GM21576 (cell line): ENCODE data around the gene HERC3.
A peak's percentile ranks its signal among the peaks of the same experiment; 100 is the strongest.

Experiments
- ATAC-seq: cut with Tn5 transposase; IDR thresholded peaks from one replicate; pipeline ENCODE4 v1.9.1; 2021; ENCODE audit warnings: mild to moderate bottlenecking, moderate library complexity; ENCODE audit not compliant: unreplicated experiment

The HERC3 gene

DNA sequence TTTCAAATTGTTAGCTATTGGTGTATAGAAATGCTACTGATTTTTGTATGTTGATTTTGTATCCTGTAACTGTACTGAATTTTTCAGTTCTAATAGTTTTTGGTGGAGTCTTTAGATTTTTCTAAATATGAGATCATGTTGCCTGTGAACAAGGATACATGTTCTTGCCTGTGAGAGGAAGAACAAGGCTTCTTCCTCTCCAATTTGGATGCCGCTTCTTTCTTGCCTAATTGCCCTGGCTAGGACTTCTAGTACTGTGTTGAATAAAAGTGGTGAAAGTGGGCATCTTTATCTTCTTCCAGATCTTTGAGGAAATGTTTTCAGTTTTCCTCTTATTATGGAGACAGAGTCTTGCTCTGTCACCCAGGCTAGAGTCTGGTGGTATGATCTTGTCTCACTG lies 121.5 kb downstream of the HERC3 start:
- ATAC-seq: no peak

DNA sequence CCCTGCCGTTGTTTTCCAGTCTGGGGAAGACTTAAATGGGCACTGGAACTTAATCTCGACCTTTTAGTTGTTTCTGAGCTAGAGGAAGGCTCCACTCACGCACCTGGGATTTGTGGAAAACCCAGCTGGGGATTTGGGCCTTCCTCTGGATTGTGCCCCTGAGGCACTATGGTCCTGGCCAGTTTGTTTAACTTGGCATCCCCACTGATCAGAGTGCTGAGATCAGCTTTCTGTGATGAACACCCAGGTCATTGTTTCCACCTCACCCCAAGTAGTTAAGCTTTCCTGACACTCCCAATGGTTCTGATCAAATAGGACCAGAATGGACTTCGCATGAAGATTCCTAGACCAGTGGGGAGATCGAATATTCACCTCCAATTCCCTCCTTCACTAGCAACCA lies 125.8 kb downstream of the HERC3 start:
- ATAC-seq: no peak

DNA sequence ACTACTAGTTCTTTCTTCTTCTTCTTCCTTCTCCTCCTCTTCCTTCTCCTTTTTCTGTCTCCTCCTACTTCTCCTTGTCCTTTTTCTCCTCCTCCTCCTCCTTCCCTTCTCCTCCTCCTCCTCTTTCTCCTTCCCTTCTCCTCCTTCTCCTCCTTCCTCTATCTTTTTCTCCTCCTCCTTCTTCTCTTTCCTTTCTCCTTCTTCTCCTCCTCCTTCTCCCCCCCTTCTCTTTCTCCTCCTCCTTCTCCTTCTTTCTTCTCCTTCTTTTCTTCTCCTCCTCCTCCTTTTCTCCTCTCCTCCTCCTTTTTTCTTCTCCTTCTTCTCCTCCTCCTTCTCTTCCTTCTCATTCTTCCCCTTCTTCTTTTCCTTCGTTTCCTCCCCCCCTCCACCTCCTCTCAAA lies 127.1 kb downstream of the HERC3 start:
- ATAC-seq: no peak

DNA sequence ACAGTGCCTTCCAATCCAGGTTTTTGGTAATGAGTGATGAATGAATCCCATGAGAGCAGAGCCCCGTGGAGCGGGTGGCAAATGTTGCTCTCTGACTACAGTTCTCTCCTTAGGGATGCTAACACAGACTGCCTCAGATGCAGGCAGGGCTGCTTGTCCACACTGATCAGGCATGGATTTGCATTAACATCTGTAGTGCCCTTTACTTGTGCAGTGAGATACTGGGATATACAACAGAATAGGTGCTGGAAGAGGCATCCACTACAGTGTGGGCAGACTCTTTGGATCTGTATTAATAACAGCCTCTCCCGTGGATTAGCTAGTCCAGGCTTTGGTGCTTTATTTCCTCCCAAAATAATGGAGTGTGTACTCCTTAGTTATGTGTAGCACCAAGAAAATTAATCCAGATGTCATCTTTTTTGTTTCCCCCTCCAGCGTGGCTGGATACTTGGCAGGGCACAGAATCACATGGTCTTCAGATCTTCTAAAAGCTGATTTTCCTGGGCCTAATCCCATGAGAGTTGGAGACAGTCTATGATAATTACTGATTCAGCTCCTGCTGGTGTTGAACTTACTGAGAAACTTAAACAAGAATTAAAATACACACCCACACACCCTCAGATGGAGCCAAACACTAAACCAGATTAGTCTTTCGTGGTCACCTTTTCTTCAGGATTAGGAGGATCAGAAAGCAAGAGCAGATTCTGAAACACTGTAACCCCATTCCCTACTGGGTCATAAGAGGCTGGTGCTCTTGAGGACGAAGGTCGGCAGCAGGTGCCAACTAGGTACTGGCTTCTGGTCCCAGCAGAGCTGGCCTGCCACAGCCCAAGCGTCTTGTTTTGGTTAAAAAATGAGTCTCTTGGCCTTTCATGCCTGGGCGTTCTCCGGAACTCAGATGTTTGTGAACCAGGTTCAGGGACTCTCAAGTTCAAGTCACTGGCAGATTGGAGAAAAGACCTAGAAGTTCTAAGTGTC lies 128.5 kb downstream of the HERC3 start:
- ATAC-seq: no peak

DNA sequence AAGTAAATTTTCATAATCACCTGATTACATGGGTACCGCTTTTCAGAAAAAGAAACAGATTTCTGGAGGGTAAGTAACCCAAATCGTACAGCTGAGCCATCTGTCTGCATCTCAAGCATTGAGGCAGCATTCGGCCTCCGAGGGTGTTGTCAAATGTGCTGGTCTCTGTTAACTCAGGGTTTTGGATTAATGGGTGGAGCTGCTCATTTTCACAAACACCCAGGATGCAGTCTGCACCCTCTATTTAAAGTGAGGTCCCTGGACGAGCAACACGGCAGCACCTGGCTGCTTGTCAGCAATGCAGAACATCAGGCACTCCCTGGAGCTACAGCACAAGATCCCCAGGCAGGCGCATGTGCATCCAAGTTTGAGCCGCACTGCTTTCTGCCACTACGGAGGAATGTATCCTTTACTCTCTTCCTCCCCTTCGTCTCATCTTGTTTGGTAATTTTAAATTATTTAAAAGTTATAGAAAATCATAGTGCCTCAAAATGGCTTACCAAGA lies 130.0 kb downstream of the HERC3 start:
- ATAC-seq: no peak

DNA sequence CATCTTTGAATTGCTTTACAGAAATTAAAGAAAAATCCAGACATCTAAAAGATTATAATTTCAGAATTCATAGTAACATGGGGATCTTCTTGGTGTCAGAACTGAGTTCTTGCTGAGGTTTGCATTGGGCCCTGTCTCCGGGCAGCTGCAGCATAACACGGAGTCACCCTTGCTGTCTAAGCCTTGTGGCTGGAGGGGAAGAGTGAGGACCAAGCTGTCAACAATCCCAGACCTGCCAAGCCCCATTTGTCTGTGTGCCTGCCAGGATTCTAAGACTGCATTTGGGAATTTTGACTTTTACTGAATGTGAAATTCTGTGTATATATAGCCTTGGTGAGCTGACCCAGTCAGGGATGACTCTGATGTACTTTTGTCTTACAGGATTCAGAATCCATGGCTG lies 130.5 kb downstream of the HERC3 start:
- no peak for ATAC-seq

DNA sequence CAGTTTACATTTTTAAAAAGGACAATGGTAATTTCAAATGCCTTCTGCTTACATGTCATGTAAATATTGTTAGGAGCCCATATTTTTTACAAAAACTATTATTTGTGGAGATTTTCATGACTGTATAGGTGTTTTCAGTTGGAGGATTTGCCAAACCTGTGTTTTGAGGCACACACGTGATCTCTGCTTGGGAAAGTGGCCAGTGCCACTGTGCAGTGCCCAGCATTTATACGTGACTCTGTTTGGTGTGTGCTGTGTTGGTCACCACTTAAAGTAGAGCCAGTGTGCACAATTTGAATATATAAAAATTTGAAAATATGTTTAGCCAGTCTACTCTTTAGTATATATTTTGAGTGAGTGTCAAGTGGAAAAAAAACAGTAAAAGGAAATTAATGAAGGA lies 132.1 kb downstream of the HERC3 start:
- no peak for ATAC-seq

DNA sequence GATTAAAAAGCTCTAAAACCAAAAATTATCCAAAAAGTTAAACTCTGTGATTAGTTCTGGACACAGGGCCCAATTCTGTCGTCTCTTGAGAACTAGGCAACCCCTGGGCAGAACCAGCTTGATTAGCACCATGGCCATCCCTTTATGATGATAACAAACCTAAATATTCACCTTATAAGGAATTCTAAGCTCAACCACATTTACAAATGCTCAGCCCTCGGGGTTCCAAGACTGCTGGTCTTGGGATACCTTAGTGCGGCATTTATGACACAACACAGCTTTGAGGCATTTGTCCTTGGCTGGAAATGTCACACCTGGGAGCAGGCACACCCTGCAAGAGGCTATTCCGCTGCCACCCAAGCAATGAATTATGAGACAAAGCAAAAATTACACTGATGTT lies 132.9 kb downstream of the HERC3 start:
- no peak for ATAC-seq

DNA sequence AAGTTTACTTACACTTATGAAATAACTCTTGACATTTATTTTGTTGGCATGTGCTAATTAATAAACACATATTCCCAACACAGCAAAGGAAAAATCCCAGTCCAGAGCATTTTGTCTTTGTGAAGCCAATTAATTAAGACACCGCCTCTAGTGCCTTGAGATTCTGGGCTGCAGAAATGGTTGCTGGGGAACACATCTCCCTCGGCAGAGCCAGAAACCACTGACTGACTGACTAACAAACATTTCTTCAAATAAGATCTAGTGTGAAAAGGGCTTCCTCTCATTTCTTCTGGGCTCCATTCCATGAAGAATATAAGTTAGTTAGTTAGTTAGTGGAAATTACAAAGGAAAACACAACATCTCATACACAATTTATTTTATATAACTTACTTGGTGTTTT lies 133.7 kb downstream of the HERC3 start:
- ATAC-seq: no peak

DNA sequence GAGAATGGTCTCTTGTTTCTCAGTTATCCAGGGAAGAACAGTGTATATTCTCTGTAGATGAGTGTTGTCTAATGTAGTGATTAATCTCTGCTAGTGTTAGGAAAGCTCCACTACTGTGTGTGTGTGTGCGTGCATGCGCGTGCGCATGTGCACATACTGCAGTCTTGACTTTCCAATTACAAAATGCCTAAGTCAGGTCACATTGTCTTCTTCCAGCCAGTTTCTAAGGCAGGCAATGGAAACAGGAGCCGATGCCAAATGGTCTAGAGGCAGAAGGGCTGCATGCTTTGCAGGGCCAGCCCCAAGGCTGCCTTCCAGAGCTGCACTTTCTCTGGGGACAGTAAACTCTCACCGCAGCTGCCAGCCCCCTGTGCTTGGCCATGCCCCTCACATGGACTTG lies 135.9 kb downstream of the HERC3 start:
- ATAC-seq: no peak

DNA sequence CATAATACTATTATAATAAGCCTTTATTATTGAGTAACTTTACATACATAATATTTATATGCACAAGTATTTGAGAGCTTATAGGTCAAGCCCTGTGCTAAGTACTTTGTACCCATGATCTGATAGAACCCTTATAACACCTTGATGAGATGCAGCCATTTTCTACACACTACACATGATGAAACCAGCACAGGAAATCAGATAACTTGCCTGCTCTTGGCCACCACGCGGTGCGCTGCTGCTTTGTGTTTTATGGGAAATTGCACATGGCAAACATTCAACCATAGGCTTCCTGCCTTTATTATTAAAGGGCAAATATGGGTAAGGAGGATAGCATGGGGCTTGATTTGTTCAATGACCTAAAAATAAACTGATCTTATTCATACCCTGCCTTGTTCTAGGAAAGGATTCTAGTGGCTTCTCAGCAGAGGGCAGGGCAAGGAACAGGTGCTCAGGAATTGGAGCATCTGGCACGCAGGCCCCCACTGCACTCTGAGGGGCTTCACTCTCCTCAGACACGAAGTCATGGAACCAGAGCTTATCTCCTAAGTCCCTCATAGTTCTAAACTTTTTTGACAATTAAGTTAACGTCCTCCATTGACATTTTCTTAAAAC lies 137.0 kb downstream of the HERC3 start:
- no peak for ATAC-seq

DNA sequence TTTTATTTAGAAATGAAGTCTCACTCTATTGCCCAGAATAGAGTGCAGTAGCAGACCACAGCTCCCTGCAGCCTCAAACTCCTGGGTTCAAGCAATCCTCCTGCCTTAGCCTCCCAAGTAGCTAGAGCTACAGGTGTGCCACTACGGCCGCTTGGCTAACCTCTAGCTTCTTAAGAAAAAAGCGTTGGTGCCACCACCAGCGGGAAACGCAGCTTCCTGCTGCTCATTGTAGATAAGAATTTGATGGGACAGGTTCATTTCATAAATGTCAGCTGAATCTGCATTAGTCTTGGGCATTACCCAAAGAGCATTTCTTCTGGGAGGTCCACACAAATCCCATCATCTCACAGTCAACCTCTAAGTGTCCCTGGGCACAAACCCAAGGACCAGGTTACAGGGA lies 138.5 kb downstream of the HERC3 start:
- ATAC-seq: no peak

DNA sequence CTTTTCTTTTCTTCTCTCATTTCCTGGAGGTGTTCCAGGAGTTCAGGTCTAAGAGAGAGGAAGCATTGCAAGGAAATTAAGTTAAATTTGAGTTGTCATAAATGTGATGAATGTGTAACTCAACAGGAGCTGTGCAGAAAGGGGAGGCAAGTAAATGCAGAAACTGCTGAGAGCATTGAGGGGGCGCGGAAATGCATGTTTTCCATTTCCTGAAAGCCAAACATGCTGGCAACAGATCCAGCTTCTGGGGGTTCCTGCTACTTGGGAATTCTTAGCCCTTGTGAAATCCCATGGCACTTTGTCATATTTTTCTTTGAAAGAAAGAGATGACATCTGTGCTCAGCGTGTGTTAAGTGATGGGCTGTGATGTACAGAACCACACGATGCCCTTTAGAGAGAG lies 139.1 kb downstream of the HERC3 start:
- no peak for ATAC-seq

DNA sequence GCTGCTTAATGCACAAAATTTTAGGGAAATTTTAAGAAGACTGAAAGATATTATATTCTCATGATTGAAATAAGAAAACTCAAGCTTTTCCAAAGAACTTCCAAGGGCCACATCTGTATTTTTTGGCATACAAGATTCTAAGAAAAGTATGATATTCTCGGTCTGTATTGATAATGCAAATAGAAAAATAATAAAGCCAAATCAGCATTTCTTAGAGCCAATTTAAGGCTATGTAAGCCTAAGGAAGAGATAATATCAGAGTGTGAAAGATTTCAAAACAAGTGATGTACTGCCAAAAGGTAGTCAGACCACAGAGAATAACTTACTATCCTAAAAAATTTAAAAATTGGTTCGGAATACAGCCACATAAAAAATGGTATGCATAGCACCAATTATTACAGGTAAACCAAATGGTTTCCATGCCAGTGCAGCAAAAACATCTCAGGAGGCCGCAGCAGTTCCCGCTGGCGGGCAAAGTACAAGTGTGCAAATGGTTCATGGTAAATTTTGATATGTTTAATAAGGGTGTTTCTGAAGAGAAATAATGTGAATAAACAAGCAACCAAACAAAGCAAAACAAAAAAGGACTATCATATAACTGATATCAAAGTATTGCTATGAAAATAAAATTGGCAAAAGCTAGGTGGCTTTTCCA lies 140.6 kb downstream of the HERC3 start:
- ATAC-seq: no peak

DNA sequence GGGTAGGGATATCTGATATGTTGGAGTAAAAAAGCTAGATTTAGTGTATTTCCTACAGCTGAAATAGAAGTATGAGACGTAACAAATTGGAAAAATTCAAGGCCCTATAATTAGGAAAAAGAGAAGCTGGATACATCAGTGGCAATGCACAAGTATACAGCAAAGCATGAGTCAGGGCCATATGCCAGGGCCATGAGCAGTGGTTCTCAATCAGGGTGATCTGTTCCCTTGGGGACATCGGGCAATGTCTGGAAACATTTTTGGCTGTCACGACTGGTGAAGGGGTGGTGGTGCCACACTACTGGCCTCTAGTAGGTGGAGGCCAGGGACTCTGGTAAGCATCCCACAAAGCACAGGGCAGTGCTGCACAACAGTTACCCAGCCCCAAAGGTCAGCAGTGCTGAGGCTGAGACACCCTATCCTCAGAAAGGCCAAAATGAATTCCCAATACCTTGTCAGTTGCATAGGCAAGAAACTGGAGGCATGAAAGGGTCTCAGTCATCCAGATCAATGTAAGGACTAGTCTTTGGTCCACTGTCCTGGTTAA lies 142.2 kb downstream of the HERC3 start:
- ATAC-seq: no peak

DNA sequence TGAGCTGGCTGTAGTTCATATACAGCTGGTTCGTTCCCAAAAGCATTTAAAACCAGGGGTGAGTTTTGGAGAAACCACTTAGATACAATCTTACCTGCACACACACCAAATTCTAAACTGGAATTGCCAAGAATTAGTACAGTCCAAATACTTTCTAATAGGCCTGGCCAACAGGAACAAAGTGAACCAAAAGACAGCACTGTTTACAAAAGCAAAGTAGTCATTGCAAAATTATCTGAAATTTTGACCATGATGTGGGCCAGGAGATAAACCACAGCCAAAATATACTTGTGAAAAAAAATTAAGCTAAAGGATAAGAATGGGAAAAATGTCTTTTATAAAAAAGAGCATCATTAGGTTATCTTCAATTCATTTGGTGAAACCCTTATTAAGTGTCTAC lies 143.3 kb downstream of the HERC3 start:
- ATAC-seq: no peak

DNA sequence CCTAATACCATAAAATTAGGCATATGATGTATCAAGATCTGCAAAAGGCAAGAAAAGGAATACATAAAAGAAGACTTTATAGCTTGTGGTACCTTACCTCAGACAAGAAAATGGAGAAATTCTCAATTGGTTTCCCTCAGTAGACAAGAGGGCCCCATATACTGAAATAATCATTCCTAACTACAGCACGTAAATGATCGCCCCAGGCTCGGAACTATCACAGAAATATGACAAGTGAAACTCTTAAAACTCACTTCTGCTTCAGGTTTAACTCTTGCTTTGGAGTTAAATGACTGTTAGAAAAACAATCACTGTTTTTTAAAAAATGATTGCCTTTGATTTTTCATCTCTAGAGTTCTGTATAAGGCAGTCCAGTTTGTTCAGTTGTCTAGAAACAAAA lies 144.0 kb downstream of the HERC3 start:
- ATAC-seq: no peak

DNA sequence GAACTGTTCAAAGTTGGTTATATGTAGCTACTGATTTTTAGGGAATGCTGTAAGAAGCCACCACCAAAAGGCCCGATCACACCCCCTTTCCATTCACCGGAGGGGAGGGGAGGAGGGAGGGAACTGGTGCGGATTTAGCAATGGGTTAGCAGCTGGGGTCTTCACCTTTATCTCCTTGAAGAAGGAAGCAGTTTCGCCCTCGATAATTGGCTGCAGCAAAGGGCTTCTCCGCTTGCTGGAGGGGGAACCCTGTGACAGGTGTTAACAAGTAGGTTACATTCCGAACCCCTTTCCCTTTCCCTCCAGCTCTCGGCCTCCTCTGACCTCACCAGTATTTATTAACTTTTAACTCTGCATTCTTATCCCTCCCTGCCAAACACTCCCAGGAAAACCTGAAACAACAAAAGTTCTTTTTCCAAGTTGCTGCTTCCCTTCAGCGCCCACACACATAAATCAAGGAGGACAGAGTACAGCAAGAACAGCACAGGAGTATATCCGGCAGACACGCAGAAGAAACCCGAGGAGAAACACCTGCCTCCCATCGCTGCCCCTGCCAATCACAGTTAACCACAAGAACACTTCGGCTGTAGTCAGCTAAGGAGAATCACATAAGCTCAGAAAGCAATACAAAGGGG lies 145.1 kb downstream of the HERC3 start:
- peak; percentile 91 for ATAC-seq

DNA sequence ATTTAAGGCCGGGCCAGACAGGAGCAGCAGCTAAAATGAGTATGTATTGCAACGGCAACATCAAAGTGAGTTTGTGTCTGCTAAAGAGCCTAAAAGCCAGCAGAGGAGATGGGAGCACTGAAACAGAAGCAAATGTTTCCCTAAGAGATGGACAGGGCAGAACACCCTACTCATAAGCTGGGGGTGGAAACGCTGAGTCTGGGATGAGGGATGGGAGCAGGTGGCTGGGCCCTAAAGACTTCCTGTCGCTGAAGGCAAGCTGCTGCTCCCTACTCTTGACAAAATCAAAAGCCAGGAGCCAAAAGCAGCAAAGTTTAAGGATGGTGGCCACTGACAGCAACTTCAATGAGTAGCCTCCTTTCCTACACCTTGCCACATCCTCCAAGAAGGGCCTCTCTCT lies 145.9 kb downstream of the HERC3 start:
- ATAC-seq: no peak

DNA sequence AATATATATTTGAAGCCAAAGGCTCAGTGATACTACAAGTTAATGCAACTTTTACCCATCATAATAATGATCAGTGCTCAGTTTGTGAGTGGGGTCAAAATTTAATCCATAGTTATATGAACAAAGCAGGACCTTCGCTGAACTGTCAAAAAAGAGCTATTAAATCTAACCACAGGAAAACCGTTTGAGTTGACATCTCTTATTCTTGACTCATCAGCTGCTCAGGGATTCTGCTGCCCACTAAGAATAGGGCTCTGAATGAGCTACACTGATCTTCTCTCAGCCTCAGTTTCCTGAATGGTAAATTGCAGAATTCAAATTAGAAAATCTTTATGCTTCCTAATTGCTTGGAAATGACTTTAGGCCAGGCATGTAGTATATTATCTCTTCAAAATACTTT lies 150.3 kb downstream of the HERC3 start:
- no peak for ATAC-seq

DNA sequence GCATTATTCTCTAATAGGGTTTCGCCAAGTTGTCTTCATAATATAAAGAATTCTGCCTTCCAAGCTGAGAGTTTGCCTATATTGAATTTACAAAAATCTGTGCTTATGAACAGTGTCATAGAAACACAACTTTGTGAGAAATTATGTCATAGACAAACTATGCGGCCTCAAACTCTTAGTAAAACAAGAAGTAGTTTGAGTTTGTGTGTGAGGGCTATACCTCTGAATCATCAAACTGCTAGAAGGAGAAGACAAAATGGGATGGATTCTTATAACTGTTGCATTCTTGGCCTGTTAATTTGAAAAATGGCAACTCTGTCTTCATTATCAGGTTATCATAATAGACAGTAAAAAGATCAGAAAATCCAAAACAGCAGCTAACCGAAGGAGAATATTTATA lies 151.4 kb downstream of the HERC3 start:
- no peak for ATAC-seq
